Uterus (tissue), 4 donors: ENCODE data around the gene SH3PXD2A. TPM values are rescaled to one million over a fixed set of nuclear protein-coding genes. Genes with fewer than 3 reads are reported as not detected.

Source experiments
- DNase-seq, 2 donors: peaks; one replicate each; pipeline ENCODE4 v3.0.0-alpha.2; 2019 to 2020
- H3K27ac ChIP-seq, 2 donors: fragments of 200-600 bp; sonication (generic); 1 replicate in 1 of 2; 2 replicates in 1 of 2; pipeline ENCODE4 v1.5.1; 2016 to 2018
- H3K27me3 ChIP-seq, 2 donors: fragments of 200-600 bp; sonication (generic); one replicate each; pipeline ENCODE4 v1.5.1; 2018 to 2019; ENCODE audit warnings: control low read depth in 1 of 2
- H3K36me3 ChIP-seq, 2 donors: fragments of 200-600 bp; sonication (generic); one replicate each; pipeline ENCODE4 v1.5.1; 2019; ENCODE audit warnings: control low read depth in 1 of 2
- H3K4me1 ChIP-seq, 2 donors: fragments of 200-600 bp; sonication (generic); one replicate each; pipeline ENCODE4 v1.5.1; 2018 to 2019; ENCODE audit warnings: control low read depth in 1 of 2
- H3K4me3 ChIP-seq, 2 donors: fragments of 200-600 bp; sonication (generic); 1 replicate in 1 of 2; 2 replicates in 1 of 2; pipeline ENCODE4 v1.5.1; 2018 to 2019; ENCODE audit warnings: mild to moderate bottlenecking in 1 of 2
- H3K9me3 ChIP-seq, 2 donors: fragments of 200-600 bp; sonication (generic); one replicate each; pipeline ENCODE4 v1.5.1; 2019; ENCODE audit warnings: control low read depth in 1 of 2
- CTCF ChIP-seq, 4 experiments: fragments of 200-600 bp in 2 of 4; fragments of 450-650 bp in 2 of 4; sonication (generic) in 2 of 4; IDR thresholded peaks; one replicate each; pipeline ENCODE4 v1.5.1; 2016 to 2019; ENCODE audit warnings: antibody characterized with exemption in 4 of 4, mild to moderate bottlenecking in 2 of 4, moderate library complexity in 1 of 4
- POLR2A ChIP-seq, 2 donors: fragments of 450-650 bp; IDR thresholded peaks; one replicate each; pipeline ENCODE4 v1.6.1; 2016; ENCODE audit warnings: antibody characterized with exemption in 2 of 2, mild to moderate bottlenecking in 1 of 2, moderate library complexity in 1 of 2
- intact Hi-C: fragments of 100-400 bp; cut with DNase I; formaldehyde crosslinking; loops from one replicate; pipeline ENCODE4 v1.15.1; 2023; ENCODE audit warnings: low total_unique reads
- total RNA-seq, 4 donors: library from RNA; depleted of rRNA in 3 of 4; stranded (reverse); fragments of >200 nt in 3 of 4; gene quantifications; one replicate each; pipeline versions ENCODE4 v1.1.0 to v1.2.4, GENCODE V29; 2014 to 2023
- donor health status: DM: yes; HTN: yes; CAD: no.

Gene SH3PXD2A
- total RNA-seq, 4 donors from 2014 or later = 12.6 to 117 (median 46.6) TPM

DNA sequence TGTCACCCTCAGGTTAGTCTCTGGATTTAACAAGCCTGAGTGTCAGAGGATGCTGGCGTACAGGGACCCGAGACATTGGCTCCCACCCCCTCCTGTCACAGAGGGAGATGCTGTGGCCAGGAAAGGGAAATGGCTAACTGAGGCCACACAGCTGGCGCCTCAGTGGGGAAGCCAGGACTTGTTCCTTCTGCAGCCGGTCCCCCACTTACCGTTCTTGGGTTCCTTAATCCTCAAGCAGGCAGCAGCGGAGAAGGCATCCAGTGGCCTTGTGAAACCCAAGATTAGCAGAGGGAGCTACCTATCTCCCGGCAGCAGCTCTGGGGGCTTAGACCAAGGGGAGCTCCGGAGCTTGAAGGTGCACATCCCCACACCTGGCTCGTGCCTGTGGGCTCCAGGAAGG, 296.5 kb downstream of the SH3PXD2A start:
- no peaks in the 10 kb centered on the region for H3K27me3 ChIP-seq
- peaks cover 0 to 25% of the 10 kb centered on the region in 2 donors for H3K4me1 ChIP-seq
- no peaks in the 10 kb centered on the region for H3K9me3 ChIP-seq
- TF ChIP-seq CTCF (IDR thresholded peaks at IDR 0.05) = no peak
- no peaks in the 10 kb centered on the region for H3K36me3 ChIP-seq
- no peak overlapping the region for H3K4me3 ChIP-seq
- intact Hi-C loops = no loop called here
- DNase-seq = no peak
- peak overlapping the region in 1 of 2 donors; percentile 80 for H3K27ac ChIP-seq

GRCh38 chr10:103557455-103557854, 297.9 kb downstream of the SH3PXD2A start:
- Histone ChIP-seq H3K27ac (peak overlapping the region; percentile 80 to 83), H3K4me3 (no peak overlapping the region), H3K36me3 (no peaks in the 10 kb centered on the region), H3K4me1 (peaks cover 0 to 22% of the 10 kb centered on the region in 2 donors), H3K9me3 (no peaks in the 10 kb centered on the region), H3K27me3 (no peaks in the 10 kb centered on the region)
- intact Hi-C loops = no loop called here
- TF ChIP-seq POLR2A (IDR thresholded peaks at IDR 0.05) = no peak
- TF ChIP-seq CTCF (IDR thresholded peaks at IDR 0.05) = no peak
- DNase-seq = no peak

- DNase-seq = no peak
- peak overlapping the region; percentile 49 to 69 for H3K4me3 ChIP-seq
- intact Hi-C loops = no loop called here
Observed at GRCh38 chr10:103556383-103557007, 298.9 kb downstream of the SH3PXD2A start.

DNA sequence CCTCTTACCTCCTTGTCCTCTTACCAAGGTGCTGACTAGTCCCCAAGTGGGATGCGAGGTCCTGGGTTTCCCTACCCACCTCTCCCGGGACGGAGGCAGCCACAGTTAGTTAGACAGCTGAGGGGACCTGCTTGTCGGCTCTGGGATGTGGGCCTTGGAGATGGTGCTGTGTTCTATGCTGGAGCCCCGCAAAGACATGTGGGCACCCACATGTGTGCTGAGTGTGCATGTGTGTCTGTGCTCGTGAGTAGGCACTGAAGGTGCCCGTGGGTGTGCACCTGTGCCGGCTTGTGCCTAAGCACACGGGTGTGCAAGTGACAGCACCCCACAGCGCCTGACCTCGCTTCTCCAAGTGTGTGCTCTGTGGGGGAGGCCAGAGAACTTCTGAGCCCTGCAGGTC, 299.7 kb downstream of the SH3PXD2A start:
- Histone ChIP-seq H3K4me3 (peak overlapping the region; percentile 49 to 69), H3K27ac (peak overlapping the region; percentile 80 to 83), H3K27me3 (no peaks in the 10 kb centered on the region), H3K36me3 (no peaks in the 10 kb centered on the region), H3K9me3 (no peaks in the 10 kb centered on the region), H3K4me1 (peaks cover 0 to 22% of the 10 kb centered on the region in 2 donors)
- intact Hi-C loops = no loop called here
- TF ChIP-seq CTCF (IDR thresholded peaks at IDR 0.05) = no peak
- no peak for TF ChIP-seq POLR2A (IDR thresholded peaks at IDR 0.05)
- DNase-seq = no peak

More at GRCh38 chr10:103556383-103557007, 298.9 kb downstream of the SH3PXD2A start:
- H3K9me3 ChIP-seq = no peaks in the 10 kb centered on the region
- TF ChIP-seq POLR2A (IDR thresholded peaks at IDR 0.05) (no peak), CTCF (IDR thresholded peaks at IDR 0.05) (no peak)
- H3K36me3 ChIP-seq = no peaks in the 10 kb centered on the region
- peak overlapping the region; percentile 80 to 83 for H3K27ac ChIP-seq
- no peaks in the 10 kb centered on the region for H3K27me3 ChIP-seq
- peaks cover 0 to 22% of the 10 kb centered on the region in 2 donors for H3K4me1 ChIP-seq

- DNase-seq = no peak
- intact Hi-C loops = no loop called here
- H3K27ac ChIP-seq = peak overlapping the region; percentile 80 to 83
Observed at GRCh38 chr10:103555325-103555649, 300.1 kb downstream of the SH3PXD2A start.

More at GRCh38 chr10:103555325-103555649, 300.1 kb downstream of the SH3PXD2A start:
- Histone ChIP-seq H3K4me1 (peaks cover 0 to 22% of the 10 kb centered on the region in 2 donors), H3K27me3 (no peaks in the 10 kb centered on the region), H3K36me3 (no peaks in the 10 kb centered on the region), H3K9me3 (no peaks in the 10 kb centered on the region), H3K4me3 (peak overlapping the region; percentile 49 to 69)
- TF ChIP-seq CTCF (IDR thresholded peaks at IDR 0.05) (no peak), POLR2A (IDR thresholded peaks at IDR 0.05) (no peak)
